ENCODE data around the gene ARPC5.
A peak's percentile ranks its signal among the peaks of the same experiment; 100 is the strongest.
"Not testable (repeated sequence)": the region's sequence is repeated elsewhere in the genome, so short reads cannot be mapped to it uniquely, and the experiment has no call there.

The ARPC5 gene

GRCh38 chr1:183635606-183636333 lies at the start of gene ARPC5:
ARPC5 (minus strand) TSS chr1:183635783; CDS start chr1:183635659, 124 bp downstream.
- peak; percentile 68 for FAIRE-seq

DNA sequence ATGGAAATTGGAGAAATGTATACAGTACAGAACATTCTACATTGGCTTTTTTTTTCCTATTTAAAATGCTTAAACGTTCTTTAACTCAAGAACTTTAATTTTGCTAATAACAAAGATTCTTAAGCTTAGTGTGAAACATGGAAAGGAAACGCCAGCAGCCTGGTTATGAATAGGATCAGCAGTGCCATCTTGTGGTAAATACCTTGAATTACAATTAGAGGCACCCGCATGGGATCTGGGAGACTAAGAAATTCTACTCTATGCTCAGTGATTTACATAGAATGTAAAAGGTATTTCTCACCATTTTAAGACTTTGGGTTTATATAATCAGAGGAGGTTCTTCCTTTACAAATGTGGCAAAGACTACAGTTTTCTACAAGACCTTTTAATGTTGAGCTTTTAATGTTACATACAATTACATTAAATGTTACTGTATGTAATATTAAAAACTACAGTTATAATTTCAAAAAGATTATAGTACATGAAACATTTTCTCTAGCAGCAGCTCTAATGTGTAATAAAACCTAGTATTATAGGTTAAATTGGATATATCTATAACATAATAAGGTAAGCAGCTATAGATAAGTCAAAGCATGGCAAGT lies 49.6 kb upstream of the ARPC5 start:
- no peak for FAIRE-seq

DNA sequence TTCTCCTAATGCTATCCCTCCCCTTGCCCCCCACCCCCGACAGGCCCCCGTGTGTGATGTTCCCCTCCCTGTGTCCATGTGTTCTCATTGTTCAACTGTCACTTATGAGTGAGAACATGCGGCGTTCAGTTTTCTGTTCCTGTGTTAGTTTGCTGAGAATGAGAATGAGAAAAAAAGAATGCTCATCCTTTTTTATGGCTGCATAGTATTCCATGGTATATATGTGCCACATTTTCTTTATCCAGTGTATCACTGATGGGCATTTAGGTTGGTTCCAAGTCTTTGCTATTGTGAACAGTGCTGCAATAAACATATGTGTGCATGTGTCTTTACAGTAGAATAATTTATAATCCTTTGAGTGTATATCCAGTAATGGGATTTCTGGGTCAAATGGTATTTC lies 43.8 kb upstream of the ARPC5 start:
- not testable (repeated sequence) for FAIRE-seq

DNA sequence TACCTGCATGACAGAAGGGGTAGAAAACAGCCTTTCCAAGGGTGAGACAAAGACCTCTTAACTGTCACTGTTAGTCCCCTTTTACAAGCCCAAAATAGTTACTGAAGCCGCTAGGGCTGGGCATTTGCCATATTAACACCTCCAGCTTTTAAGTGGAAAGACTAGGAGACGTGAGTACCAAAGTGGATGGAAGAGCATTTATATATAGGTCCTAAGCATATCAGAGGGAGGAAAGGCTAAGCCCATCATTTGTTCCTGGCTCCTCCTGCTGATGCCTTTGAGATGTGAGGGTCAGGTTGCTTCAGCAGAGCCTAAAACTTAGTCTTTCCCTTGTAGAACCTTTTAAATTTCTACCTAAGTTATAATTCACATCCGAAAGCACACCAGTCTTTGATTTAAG lies 43.2 kb upstream of the ARPC5 start:
- FAIRE-seq = no peak

GRCh38 chr1:183676586-183677189 lies 41.1 kb upstream of the ARPC5 start:
- FAIRE-seq = no peak

DNA sequence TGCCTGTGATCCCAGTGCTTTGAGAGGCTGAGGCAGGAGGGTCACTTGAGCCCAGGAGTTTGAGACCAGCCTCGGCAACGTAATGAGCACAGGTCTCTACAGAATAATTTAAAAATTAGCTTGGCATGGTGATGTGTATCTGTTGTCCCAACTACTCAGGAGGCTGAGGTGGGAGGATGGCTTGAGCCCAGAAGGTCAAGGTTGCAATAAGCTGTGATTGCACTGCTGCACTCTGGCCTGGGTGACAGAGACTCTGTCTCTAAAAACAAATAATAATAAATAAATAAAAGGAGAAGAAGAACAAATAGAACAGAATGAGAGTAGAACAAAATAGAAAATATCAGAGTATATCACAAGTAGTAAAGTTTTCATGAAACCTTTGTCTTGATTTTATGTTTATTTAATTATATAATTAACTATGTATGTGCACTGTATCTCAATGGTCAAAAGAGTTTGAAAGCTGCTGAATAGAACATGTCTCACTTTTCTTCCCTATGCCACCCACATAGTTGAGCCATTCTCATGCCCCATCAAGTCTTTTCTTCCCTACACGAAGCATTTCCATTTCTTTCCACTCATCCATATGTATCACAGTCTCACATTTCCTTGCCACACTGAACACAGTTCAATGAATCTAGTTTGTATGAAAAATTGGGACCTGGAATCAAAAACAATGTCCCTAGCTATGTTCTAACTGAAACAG lies 40.5 kb upstream of the ARPC5 start:
- FAIRE-seq = no peak

GRCh38 chr1:183675381-183675780 lies 39.8 kb upstream of the ARPC5 start:
- FAIRE-seq = no peak

- FAIRE-seq = no peak
These were observed 39.3 kb upstream of the ARPC5 start for GRCh38 chr1:183674886-183675285.

DNA sequence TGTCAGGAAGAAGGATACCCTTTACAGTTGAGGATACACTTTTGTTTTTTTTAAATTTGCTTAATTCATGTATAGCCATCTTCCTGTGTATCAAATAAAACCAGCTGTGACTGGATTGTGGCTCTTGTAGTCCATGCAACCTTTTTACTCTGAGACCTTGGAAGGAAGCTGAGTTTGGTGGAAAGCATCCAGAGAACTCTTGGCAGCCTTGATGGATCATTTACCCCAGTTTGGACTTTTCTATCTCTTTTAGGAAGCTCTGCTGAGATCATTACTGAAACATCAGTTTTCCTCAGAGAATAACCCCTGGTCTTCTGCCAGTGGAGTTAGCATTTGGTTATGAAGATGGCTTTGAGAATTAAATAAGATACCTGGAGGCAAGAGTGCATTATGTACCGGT lies 38.8 kb upstream of the ARPC5 start:
- FAIRE-seq = no peak

- FAIRE-seq = no peak
These were observed 38.2 kb upstream of the ARPC5 start for GRCh38 chr1:183673605-183674323.

GRCh38 chr1:183670169-183670568 lies 34.6 kb upstream of the ARPC5 start:
- FAIRE-seq = no peak

- no peak for FAIRE-seq
These were observed 20.8 kb upstream of the ARPC5 start for GRCh38 chr1:183656355-183656754.

DNA sequence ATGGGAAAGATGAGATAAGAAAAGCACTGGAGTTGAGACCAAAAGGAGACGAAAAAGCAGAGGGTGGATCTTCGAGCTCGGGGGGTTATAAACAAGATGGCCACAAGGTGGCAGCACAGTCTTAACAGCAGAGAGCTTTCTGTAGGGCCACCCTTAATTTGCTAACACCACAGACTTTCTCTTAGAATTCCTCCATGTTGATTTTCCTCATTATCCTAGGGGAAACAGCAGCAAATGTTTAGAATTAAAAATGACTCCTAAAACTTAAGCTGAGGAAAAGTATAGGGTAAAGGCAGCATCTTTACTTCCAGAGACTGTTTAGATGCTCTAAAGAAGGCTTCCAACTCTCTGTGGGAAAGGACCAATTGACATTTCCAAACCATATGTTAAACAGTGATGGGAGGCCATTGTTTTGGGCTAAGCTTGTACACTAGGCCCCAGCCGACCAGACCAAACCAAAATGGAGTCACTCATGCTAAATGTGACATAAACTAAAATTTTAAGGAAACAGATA lies 20.0 kb upstream of the ARPC5 start:
- FAIRE-seq = peak; percentile 86

DNA sequence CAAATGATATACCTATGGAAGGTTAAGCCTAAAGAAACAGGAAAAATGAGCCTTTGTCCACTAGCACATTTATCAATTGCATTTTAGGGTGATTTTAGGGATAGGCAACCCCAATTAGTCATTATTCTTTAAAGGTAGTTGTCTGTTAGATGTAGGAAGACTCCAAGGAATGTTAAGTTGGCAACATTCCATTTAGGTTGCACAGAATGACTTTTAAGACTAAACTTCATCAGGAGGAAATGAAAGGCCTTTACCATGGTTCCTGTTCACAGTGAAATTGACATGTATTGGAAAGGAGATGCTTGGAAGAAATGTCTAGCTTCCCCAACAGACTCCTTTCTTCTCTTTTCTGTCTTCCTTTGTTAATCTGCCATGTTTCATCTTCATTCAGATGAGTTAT lies 19.1 kb upstream of the ARPC5 start:
- FAIRE-seq = no peak

GRCh38 chr1:183653876-183654451 lies 18.4 kb upstream of the ARPC5 start:
- FAIRE-seq = no peak

DNA sequence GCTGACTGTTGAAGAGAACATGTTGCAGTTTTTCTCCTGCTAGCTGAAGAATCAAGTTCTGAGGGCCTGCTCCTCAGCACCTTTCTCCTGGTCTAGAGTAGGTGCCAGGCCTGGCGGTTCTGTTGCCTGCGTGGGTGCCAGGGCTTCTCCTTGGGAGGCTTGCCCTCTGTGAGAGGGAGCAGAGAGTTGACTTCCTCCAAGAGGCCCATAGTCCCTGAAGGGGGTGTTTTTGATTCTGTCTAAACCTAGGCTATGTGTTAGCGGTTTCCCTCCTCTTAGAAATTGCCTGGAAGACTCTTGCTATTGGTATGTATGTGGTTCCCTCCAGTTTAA lies 17.8 kb upstream of the ARPC5 start:
- FAIRE-seq = no peak

DNA sequence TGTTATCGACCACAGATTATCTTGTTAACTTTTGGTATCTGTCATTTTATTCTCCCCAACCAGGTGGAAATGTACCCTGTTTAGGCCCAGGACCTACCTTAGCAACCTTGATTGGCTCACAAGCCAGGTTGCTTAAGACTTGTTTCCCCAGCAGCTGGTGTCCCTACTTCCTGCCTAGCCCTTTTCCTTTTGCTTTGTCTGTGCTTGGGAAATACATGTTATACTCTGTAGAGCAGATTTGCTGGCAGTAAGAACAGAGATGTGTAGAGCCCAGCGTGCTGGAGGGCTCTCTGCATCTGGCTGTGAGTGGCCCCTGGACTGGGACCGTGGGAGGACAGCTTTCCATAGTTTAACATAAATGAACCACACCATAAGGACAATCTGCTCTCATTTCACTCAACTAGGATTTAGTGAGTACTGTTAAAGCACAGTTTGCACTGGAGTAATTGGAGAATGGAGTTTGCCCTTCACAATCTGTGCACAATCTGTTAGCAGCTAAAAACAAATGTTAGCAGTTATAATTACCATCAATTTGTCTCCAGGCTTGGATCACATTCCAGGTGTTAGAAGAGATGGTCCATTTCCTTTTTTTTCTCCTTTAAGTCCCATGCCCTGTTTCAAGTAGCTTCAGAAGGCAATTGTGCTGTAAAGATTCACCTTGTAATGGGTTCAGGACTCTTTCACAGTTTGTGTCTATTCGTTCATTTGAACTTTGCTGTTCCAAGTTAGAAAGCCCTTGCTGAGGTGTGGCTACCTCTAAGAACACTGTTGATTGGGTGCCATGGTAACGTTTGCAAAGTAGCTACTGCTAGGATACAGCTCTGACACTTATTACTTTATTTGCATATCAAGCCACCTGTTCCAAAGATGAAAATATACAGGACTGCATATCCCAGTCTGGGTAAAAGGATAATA lies 17.2 kb upstream of the ARPC5 start, which contains the start of gene APOBEC4:
APOBEC4 (minus strand) TSS at position 770 of the 915 bp plus-strand sequence. CDS start 4,535 bp downstream, outside the sequence.
- FAIRE-seq = no peak

GRCh38 chr1:183652107-183652506 lies 16.5 kb upstream of the ARPC5 start:
- no peak for FAIRE-seq

DNA sequence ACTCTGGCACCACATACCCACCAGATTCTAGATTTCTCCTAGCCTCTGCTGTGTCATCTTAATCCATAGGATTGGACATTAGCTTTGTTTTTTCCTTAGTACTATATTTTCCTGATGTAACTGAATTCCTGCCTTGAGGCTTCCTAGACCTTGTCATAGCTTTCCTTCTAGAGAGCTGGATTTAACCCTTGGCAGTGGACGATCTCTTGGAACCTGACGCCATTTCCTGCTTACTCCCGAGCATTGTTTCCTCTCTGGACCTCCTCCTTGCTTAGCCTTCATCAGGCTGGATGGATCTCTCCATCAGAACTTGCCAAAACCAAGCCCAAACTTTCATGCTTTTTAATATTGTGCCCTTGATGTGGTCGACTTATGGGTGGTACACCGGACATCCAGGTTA lies 16.0 kb upstream of the ARPC5 start:
- FAIRE-seq = no peak

- no peak for FAIRE-seq
These were observed 12.5 kb upstream of the ARPC5 start for GRCh38 chr1:183648042-183648441.

GRCh38 chr1:183646776-183647175 lies 11.2 kb upstream of the ARPC5 start:
- no peak for FAIRE-seq

Measured in endometrium (tissue), 2 donors.